Liver (tissue), 3 donors: Measurements from ENCODE around the gene SWT1.

Experiments used
- GABPA ChIP-seq, 2 donors: IDR thresholded peaks in 1 of 2; conservative IDR thresholded peaks in 1 of 2; 2 replicates each; pipeline ENCODE4 v1.6.1; 2016; ENCODE audit warnings: antibody characterized with exemption in 2 of 2, mild to moderate bottlenecking in 1 of 2, moderate library complexity in 1 of 2
- JUND ChIP-seq, 2 donors: IDR thresholded peaks; 2 replicates each; pipeline ENCODE4 v1.6.1; 2016; ENCODE audit warnings: antibody characterized with exemption in 2 of 2
- TF ChIP-seq, protein P1 (sequence below): fragments of 150-350 bp; IDR thresholded peaks from 2 replicates; pipeline ENCODE4 v1.5.1; 2017; ENCODE audit warnings: improper control_type of control experiment, low read depth, low read length; ENCODE audit not compliant: missing input control
- TF ChIP-seq, protein P2 (sequence below): IDR thresholded peaks from 2 replicates; pipeline ENCODE4 v1.6.1; 2016; ENCODE audit warnings: antibody characterized with exemption, mild to moderate bottlenecking
- donor health status: healthy.
- donor health status: healthy.

GRCh38 chr1:185268352-185268751, 111.4 kb downstream of the SWT1 start:
- TF ChIP-seq, protein P1, sequence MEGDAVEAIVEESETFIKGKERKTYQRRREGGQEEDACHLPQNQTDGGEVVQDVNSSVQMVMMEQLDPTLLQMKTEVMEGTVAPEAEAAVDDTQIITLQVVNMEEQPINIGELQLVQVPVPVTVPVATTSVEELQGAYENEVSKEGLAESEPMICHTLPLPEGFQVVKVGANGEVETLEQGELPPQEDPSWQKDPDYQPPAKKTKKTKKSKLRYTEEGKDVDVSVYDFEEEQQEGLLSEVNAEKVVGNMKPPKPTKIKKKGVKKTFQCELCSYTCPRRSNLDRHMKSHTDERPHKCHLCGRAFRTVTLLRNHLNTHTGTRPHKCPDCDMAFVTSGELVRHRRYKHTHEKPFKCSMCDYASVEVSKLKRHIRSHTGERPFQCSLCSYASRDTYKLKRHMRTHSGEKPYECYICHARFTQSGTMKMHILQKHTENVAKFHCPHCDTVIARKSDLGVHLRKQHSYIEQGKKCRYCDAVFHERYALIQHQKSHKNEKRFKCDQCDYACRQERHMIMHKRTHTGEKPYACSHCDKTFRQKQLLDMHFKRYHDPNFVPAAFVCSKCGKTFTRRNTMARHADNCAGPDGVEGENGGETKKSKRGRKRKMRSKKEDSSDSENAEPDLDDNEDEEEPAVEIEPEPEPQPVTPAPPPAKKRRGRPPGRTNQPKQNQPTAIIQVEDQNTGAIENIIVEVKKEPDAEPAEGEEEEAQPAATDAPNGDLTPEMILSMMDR, result no peak
- TF ChIP-seq, protein P2, sequence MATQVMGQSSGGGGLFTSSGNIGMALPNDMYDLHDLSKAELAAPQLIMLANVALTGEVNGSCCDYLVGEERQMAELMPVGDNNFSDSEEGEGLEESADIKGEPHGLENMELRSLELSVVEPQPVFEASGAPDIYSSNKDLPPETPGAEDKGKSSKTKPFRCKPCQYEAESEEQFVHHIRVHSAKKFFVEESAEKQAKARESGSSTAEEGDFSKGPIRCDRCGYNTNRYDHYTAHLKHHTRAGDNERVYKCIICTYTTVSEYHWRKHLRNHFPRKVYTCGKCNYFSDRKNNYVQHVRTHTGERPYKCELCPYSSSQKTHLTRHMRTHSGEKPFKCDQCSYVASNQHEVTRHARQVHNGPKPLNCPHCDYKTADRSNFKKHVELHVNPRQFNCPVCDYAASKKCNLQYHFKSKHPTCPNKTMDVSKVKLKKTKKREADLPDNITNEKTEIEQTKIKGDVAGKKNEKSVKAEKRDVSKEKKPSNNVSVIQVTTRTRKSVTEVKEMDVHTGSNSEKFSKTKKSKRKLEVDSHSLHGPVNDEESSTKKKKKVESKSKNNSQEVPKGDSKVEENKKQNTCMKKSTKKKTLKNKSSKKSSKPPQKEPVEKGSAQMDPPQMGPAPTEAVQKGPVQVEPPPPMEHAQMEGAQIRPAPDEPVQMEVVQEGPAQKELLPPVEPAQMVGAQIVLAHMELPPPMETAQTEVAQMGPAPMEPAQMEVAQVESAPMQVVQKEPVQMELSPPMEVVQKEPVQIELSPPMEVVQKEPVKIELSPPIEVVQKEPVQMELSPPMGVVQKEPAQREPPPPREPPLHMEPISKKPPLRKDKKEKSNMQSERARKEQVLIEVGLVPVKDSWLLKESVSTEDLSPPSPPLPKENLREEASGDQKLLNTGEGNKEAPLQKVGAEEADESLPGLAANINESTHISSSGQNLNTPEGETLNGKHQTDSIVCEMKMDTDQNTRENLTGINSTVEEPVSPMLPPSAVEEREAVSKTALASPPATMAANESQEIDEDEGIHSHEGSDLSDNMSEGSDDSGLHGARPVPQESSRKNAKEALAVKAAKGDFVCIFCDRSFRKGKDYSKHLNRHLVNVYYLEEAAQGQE, result no peak
- TF ChIP-seq JUND (IDR thresholded peaks at IDR 0.05) (no peak), GABPA (IDR thresholded peaks at IDR 0.05 in 1 of 2, conservative IDR thresholded peaks at IDR 0.05 in 1 of 2) (no peak)
